ENCODE measurements around the gene FHAD1.
A peak's percentile ranks its signal among the peaks of the same experiment; 100 is the strongest.

FHAD1 gene

DNA sequence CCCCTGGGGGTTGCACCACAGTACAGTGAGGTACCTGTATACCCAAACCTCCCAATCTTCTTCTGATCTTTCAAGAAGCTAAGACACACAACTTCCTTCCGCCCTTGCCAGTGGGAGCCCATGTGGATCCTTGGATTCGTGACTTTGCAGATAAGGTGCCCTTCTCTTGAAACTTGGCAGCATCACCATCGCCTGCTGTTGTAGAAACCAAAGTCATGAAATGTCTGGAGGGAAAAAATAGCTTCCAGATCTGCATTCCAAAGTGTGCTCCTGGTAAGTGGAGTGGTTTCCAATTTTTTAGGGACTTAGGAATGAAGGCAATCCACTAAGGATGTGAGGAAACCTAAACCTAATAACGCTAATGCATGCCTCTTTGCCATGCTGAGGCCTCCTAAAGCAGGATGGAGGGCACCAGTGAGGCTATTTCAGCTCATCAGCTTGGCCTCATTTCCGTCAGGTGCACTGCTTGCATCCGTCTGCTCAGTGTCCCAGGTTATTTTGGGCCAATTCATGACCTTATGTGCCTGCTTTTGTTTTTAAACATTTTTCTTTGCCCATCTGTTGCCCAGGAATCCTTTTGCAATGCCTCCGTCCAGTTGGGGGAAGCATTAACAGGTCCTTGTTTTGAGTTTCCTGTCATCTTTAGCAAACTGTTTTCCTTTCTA is 154.5 kb downstream of the FHAD1 start:
- TF ChIP-seq, protein P1, sequence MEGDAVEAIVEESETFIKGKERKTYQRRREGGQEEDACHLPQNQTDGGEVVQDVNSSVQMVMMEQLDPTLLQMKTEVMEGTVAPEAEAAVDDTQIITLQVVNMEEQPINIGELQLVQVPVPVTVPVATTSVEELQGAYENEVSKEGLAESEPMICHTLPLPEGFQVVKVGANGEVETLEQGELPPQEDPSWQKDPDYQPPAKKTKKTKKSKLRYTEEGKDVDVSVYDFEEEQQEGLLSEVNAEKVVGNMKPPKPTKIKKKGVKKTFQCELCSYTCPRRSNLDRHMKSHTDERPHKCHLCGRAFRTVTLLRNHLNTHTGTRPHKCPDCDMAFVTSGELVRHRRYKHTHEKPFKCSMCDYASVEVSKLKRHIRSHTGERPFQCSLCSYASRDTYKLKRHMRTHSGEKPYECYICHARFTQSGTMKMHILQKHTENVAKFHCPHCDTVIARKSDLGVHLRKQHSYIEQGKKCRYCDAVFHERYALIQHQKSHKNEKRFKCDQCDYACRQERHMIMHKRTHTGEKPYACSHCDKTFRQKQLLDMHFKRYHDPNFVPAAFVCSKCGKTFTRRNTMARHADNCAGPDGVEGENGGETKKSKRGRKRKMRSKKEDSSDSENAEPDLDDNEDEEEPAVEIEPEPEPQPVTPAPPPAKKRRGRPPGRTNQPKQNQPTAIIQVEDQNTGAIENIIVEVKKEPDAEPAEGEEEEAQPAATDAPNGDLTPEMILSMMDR (IDR thresholded peaks at IDR 0.05; ENCODE audit: low read length, missing control alignments) = no peak
- DNase-seq (ENCODE audit: low read depth) = no peak
- H3K4me3 ChIP-seq (replicated peaks; ENCODE audit: low read depth, low read length) = no peak overlapping the region

GRCh38 chr1:15402809-15403450 is 155.9 kb downstream of the FHAD1 start:
- TF ChIP-seq, protein P1 (IDR thresholded peaks at IDR 0.05; ENCODE audit: low read length, missing control alignments) = no peak
- no peak for DNase-seq (ENCODE audit: low read depth)
- H3K4me3 ChIP-seq (replicated peaks; ENCODE audit: low read depth, low read length) = no peak overlapping the region

DNA sequence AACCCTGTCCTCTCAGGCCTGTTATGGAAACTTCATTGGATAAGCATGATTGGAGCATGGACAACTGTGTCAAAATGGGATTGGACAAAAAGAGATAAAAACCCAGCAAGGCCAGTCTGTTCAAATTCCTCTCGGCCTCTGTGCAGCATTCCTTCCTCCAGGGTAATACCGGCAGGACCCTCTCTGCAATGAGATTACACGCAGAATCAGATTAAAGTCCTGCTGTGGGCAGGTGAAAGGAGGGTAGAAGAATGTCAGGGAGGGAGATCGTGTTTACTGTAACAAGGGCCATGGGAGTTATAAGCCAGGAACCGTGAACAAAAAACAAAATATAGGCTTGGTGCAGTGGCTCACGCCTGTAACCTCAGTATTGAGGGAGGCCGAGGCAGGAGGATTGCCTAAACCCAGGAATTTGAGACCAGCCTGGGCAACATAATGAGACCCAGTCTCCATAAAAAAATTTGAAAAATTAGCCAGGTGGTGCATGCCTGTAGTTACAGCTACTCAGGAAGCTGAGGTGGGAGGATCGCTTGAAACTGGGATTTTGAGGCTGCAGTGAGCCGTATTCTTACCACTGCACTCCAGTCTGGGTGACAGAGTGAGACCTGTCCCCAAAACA is 157.0 kb downstream of the FHAD1 start:
- TF ChIP-seq, protein P1 (IDR thresholded peaks at IDR 0.05; ENCODE audit: low read length, missing control alignments) = no peak
- DNase-seq (ENCODE audit: low read depth) = no peak

DNA sequence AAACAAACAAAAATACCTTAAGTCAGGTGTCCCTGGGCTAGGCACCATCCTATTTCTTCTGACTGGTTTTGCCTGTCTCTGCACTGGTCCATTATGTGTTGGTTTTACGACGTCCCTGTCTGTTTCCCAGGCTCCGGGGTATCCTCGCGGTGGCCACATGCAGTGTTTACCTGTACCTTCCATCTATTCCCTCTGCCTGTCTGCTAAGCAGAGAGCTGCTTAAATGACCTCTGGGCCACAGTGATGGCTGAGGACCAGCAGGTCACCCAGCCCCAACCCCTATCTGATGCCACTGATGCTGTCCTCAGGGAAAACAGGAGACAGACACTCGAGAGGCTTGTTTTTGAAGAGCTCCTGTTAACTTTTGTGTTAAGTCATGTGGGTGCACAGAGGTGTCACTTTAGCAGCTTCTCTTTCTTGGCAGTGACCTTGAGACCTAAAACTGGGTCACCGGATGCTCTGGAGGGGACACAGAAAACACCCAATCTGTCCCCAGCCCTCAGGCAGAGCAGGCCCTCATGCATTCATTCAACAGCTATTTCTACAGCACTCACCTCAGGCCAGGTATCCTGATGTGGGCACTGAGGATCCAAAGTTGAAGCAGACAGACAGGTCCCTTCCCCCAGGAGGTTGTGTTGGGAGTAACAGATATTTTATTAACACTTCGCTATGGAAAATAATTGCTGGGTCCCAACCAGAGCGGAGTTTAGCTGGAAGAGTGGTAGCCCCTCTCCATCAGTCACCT is 158.3 kb downstream of the FHAD1 start:
- H3K4me3 ChIP-seq (replicated peaks; ENCODE audit: low read depth, low read length) = no peak overlapping the region
- DNase-seq (ENCODE audit: low read depth) = no peak
- TF ChIP-seq, protein P1 (IDR thresholded peaks at IDR 0.05; ENCODE audit: low read length, missing control alignments) = no peak

More for the DNA sequence above, 157.0 kb downstream of the FHAD1 start:
- H3K4me3 ChIP-seq (replicated peaks; ENCODE audit: low read depth, low read length) = no peak overlapping the region

GRCh38 chr1:15406614-15407559 is 159.9 kb downstream of the FHAD1 start:
- TF ChIP-seq, protein P1 (IDR thresholded peaks at IDR 0.05; ENCODE audit: low read length, missing control alignments) = no peak
- no peak overlapping the region for H3K4me3 ChIP-seq (replicated peaks; ENCODE audit: low read depth, low read length)
- peak; percentile 68 for DNase-seq (ENCODE audit: low read depth)

GRCh38 chr1:15407580-15407979 is 160.6 kb downstream of the FHAD1 start:
- H3K4me3 ChIP-seq (replicated peaks; ENCODE audit: low read depth, low read length) = no peak overlapping the region
- no peak for DNase-seq (ENCODE audit: low read depth)
- TF ChIP-seq, protein P1 (IDR thresholded peaks at IDR 0.05; ENCODE audit: low read length, missing control alignments) = no peak
